ENCODE data around the gene BTC. TPM values are rescaled to one million over a fixed set of nuclear protein-coding genes. Genes with fewer than 3 reads are reported as not detected.
"Not testable (repeated sequence)": the region's sequence is repeated elsewhere in the genome, so short reads cannot be mapped to it uniquely, and the experiment has no call there.

BTC gene
- not detected for polyA plus RNA-seq

DNA sequence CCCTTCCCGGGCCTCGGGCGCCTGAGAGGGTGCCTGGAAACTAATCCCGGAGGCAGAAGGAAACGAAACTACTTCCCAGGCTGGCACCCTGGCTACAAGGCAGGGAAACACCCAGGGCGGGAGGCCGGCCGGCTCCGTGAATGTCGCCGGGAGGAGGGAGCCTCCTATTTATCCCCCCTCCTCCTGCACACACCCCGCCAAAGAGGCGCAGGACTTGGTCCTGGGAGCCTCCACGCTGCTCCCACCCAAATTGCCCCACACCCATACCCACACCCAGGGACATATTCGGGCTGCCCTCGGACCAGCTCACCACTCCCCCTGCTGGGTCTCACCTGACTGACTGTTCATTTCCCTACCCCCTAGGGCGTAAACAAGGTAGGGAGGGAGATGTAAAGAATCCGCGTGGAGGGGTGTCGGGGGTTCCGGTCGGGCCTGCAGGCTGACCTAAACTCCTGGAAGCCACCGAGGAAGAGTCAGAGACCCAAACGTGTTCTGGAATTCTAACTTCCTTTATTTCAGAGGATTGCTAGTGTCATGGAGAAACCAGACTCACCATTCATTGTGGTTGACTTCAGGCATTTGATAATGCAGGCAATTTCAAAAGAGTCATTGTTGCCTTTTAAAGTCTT lies at the start of gene BTC:
BTC (minus strand) TSS at position 142 of the 629 bp plus-strand sequence. CDS start 198 bp downstream, outside the sequence.
- H3K4me1 Mint-ChIP-seq, result no peaks in the 10 kb centered on the region
- H3K4me3 Mint-ChIP-seq, result peak within 1 kb of the TSS in 1 of 5 donors; percentile 36
- no peak within 1 kb of the TSS for H3K27ac Mint-ChIP-seq
- H3K36me3 Mint-ChIP-seq, result no peaks in the 10 kb centered on the region
- H3K9me3 Mint-ChIP-seq, result peaks cover 0 to 12% (median 3%) of the 10 kb centered on the region in 6 donors
- no peak for DNase-seq
- H3K27me3 Mint-ChIP-seq (ENCODE audit: low read depth in 3 of 3), result peaks cover 1 to 7% (median 2%) of the 10 kb centered on the region in 3 donors

- H3K4me1 Mint-ChIP-seq, result no peaks in the 10 kb centered on the region
- H3K9me3 Mint-ChIP-seq, result peaks cover 0 to 6% (median 0%) of the 10 kb centered on the region in 6 donors
- no peaks in the 10 kb centered on the region for H3K36me3 Mint-ChIP-seq
- H3K27ac Mint-ChIP-seq, result no peak overlapping the region
- no peak overlapping the region for H3K4me3 Mint-ChIP-seq
- no peak for DNase-seq
- peaks cover 0 to 2% (median 1%) of the 10 kb centered on the region in 3 donors for H3K27me3 Mint-ChIP-seq (ENCODE audit: low read depth in 3 of 3)
These were observed 46.7 kb upstream of the BTC start for GRCh38 chr4:74840936-74841509.

- no peak for DNase-seq
- H3K4me3 Mint-ChIP-seq, result no peak overlapping the region
- H3K27me3 Mint-ChIP-seq (ENCODE audit: low read depth in 3 of 3), result peaks cover 0 to 2% (median 1%) of the 10 kb centered on the region in 3 donors
- H3K4me1 Mint-ChIP-seq, result no peaks in the 10 kb centered on the region
- peaks cover 0 to 6% (median under 1%) of the 10 kb centered on the region in 6 donors for H3K9me3 Mint-ChIP-seq
- H3K36me3 Mint-ChIP-seq, result no peaks in the 10 kb centered on the region
- no peak overlapping the region for H3K27ac Mint-ChIP-seq
These were observed 44.5 kb upstream of the BTC start for GRCh38 chr4:74838746-74839370.

DNA sequence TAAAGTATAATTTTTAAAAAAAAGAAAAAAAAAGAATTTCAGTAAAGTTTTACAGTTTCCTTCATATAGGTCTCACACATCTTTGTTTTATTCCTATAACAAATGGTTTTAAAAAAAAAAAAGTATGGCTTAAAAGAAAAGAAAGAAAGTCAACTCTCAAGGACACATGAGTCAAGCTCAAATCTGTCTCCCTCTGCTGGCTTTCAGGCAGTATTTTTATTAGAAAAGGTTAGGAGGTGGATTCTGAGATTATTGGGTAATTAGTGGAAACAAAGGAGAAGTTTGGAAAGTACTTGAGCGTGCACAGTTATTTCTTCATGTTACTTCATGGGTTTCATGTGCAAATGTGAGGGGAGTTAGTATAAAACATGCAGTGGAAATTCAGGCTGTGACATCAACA lies 36.6 kb upstream of the BTC start:
- no peaks in the 10 kb centered on the region for H3K27me3 Mint-ChIP-seq (ENCODE audit: low read depth in 3 of 3)
- peaks cover under 1 to 10% (median 5%) of the 10 kb centered on the region in 6 donors for H3K9me3 Mint-ChIP-seq
- H3K4me3 Mint-ChIP-seq, result no peak overlapping the region
- H3K36me3 Mint-ChIP-seq, result no peaks in the 10 kb centered on the region
- no peaks in the 10 kb centered on the region for H3K4me1 Mint-ChIP-seq
- no peak for DNase-seq
- H3K27ac Mint-ChIP-seq, result no peak overlapping the region

DNA sequence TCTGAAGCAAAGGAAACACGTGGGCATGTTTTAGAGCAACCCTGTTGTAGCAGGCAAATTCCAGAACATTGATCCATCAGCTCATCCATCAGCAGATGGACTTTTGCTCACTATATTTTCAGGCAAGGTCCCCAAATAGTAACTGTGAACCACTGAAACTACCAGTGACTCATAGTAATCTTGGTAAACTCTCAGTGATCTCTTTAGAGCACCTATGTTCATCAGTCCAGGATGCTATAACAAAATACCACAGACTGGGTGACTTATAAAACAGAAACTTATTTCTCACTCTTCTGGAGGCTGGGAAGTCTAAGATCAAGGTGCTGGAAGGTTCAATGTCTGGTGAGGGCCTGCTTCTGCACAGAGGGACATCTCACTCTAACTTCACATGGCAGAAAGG lies 28.9 kb upstream of the BTC start:
- Mint-ChIP-seq H3K4me1 (no peaks in the 10 kb centered on the region), H3K4me3 (no peak overlapping the region), H3K36me3 (no peaks in the 10 kb centered on the region), H3K27me3 (ENCODE audit: low read depth in 3 of 3) (peaks cover 0 to 2% (median 2%) of the 10 kb centered on the region in 3 donors), H3K9me3 (peaks cover 0 to 6% (median 4%) of the 10 kb centered on the region in 6 donors), H3K27ac (no peak overlapping the region)
- DNase-seq, result no peak

GRCh38 chr4:74822603-74823002 lies 28.3 kb upstream of the BTC start:
- Mint-ChIP-seq H3K9me3 (peaks cover 0 to 5% (median 4%) of the 10 kb centered on the region in 6 donors), H3K27ac (no peak overlapping the region), H3K4me1 (no peaks in the 10 kb centered on the region)

GRCh38 chr4:74821541-74821940 lies 27.2 kb upstream of the BTC start:
- DNase-seq, result no peak
- H3K4me3 Mint-ChIP-seq, result no peak overlapping the region
- H3K4me1 Mint-ChIP-seq, result no peaks in the 10 kb centered on the region
- H3K36me3 Mint-ChIP-seq, result no peaks in the 10 kb centered on the region
- H3K27me3 Mint-ChIP-seq (ENCODE audit: low read depth in 3 of 3), result peaks cover 0 to 2% (median 2%) of the 10 kb centered on the region in 3 donors
- H3K9me3 Mint-ChIP-seq, result peaks cover 0 to 4% (median 3%) of the 10 kb centered on the region in 6 donors
- no peak overlapping the region for H3K27ac Mint-ChIP-seq

More at GRCh38 chr4:74822603-74823002, 28.3 kb upstream of the BTC start:
- Mint-ChIP-seq H3K36me3 (no peaks in the 10 kb centered on the region), H3K4me3 (no peak overlapping the region), H3K27me3 (ENCODE audit: low read depth in 3 of 3) (peaks cover 0 to 2% (median 2%) of the 10 kb centered on the region in 3 donors)
- no peak for DNase-seq

- Mint-ChIP-seq H3K4me3 (no peak overlapping the region), H3K36me3 (no peaks in the 10 kb centered on the region), H3K27ac (no peak overlapping the region), H3K27me3 (ENCODE audit: low read depth in 3 of 3) (peaks cover 0 to 3% (median 0%) of the 10 kb centered on the region in 3 donors), H3K4me1 (no peaks in the 10 kb centered on the region), H3K9me3 (peaks cover 0 to 12% (median 5%) of the 10 kb centered on the region in 6 donors)
- no peak for DNase-seq
These were observed 19.7 kb upstream of the BTC start for GRCh38 chr4:74814052-74814451.

DNA sequence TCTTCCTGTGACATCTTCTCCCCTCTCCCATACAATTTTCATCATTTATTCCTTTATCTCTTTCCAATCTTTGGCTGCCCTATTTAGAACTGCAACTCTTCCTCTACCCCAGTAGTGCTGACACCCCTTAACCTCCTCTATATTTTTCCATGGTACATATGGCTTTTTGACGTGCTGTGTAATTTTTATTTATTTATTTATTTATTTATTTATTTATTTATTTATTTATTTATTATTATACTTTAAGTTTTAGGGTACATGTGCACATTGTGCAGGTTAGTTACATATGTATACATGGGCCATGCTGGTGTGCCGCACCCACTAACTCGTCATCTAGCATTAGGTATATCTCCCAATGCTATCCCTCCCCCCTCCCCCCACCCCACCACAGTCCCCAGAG lies 17.7 kb upstream of the BTC start:
- H3K9me3 Mint-ChIP-seq, result peaks cover 0 to 12% (median 5%) of the 10 kb centered on the region in 6 donors
- not testable (repeated sequence) for DNase-seq; H3K4me3 Mint-ChIP-seq; H3K4me1 Mint-ChIP-seq; H3K27ac Mint-ChIP-seq; H3K36me3 Mint-ChIP-seq; H3K27me3 Mint-ChIP-seq (ENCODE audit: low read depth in 3 of 3)

GRCh38 chr4:74805601-74806000 lies 11.3 kb upstream of the BTC start:
- no peak overlapping the region for H3K4me3 Mint-ChIP-seq
- H3K4me1 Mint-ChIP-seq, result no peaks in the 10 kb centered on the region
- DNase-seq, result no peak
- no peak overlapping the region for H3K27ac Mint-ChIP-seq
- H3K27me3 Mint-ChIP-seq (ENCODE audit: low read depth in 3 of 3), result peaks cover 0 to 3% (median 2%) of the 10 kb centered on the region in 3 donors
- no peaks in the 10 kb centered on the region for H3K36me3 Mint-ChIP-seq
- peaks cover 0 to 2% (median 0%) of the 10 kb centered on the region in 6 donors for H3K9me3 Mint-ChIP-seq

DNA sequence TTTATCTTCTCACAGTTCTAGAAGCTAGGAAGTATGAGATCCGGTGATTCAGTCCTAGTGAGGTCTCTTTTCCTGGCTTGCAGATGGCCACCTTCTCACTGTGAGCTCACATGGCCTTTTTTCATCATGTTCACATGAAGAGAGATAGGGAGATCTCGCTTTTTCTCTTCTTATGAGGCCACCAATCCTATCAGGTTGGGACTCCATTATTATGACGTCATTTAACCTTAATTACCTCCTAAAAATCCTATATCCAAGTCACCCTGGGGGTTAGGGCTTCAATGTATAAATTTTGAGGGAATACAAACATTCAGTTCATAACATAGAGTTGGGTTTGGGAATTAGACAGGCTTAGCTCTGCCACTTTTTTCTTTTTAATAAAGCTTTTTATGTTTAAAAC lies 6.0 kb upstream of the BTC start:
- no peak for DNase-seq

DNA sequence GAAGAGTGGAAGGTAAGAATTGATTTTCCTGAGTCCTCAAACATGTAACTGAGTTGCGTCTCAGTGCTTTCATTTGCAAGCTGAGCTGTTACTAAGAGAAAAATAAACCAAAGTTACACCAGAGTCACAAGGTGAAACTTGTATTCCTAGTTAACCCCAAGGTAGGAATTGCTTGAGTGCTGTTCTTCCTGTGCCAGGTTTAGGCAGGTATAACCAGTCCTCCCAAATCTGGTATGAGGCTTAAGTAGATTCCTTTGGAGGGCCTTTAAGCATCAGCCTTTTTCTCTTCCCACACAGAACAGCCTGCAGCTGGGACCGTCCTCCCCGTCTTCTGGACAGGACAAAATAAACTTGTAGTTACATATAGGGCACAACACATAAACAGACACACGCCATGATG lies 2.3 kb upstream of the BTC start:
- Mint-ChIP-seq H3K36me3 (no peaks in the 10 kb centered on the region), H3K4me3 (no peak overlapping the region), H3K9me3 (peaks cover 0 to 13% (median 2%) of the 10 kb centered on the region in 6 donors), H3K4me1 (no peaks in the 10 kb centered on the region), H3K27me3 (ENCODE audit: low read depth in 3 of 3) (peaks cover 1 to 7% (median 2%) of the 10 kb centered on the region in 3 donors), H3K27ac (no peak overlapping the region)
- no peak for DNase-seq

More for the DNA sequence above, 6.0 kb upstream of the BTC start:
- no peak overlapping the region for H3K4me3 Mint-ChIP-seq
- H3K27ac Mint-ChIP-seq, result no peak overlapping the region
- H3K9me3 Mint-ChIP-seq, result peaks cover 0 to 5% (median 2%) of the 10 kb centered on the region in 6 donors
- peaks cover 0 to 6% (median 0%) of the 10 kb centered on the region in 3 donors for H3K27me3 Mint-ChIP-seq (ENCODE audit: low read depth in 3 of 3)
- H3K36me3 Mint-ChIP-seq, result no peaks in the 10 kb centered on the region
- no peaks in the 10 kb centered on the region for H3K4me1 Mint-ChIP-seq

- Mint-ChIP-seq H3K9me3 (peaks cover 0 to 8% (median 2%) of the 10 kb centered on the region in 6 donors), H3K27ac (no peak overlapping the region), H3K4me1 (no peaks in the 10 kb centered on the region), H3K27me3 (ENCODE audit: low read depth in 3 of 3) (peaks cover 1 to 7% (median 2%) of the 10 kb centered on the region in 3 donors), H3K36me3 (no peaks in the 10 kb centered on the region), H3K4me3 (peak overlapping the region in 1 of 5 donors; percentile 36)
- no peak for DNase-seq
These were observed 454 bp downstream of the BTC start for GRCh38 chr4:74793757-74794381.

GRCh38 chr4:74790652-74791051 lies 3.7 kb downstream of the BTC start:
- Mint-ChIP-seq H3K27me3 (ENCODE audit: low read depth in 3 of 3) (peaks cover 0 to 7% (median 1%) of the 10 kb centered on the region in 3 donors), H3K27ac (no peak overlapping the region)

More at GRCh38 chr4:74790652-74791051, 3.7 kb downstream of the BTC start:
- peaks cover 0 to 8% (median 5%) of the 10 kb centered on the region in 6 donors for H3K9me3 Mint-ChIP-seq
- H3K4me3 Mint-ChIP-seq, result no peak overlapping the region
- no peaks in the 10 kb centered on the region for H3K36me3 Mint-ChIP-seq
- H3K4me1 Mint-ChIP-seq, result no peaks in the 10 kb centered on the region
- DNase-seq, result no peak

All from immature natural killer cell (primary cell).